Astrocyte of the spinal cord (primary cell): Measurements from ENCODE around the gene DMWD.

Experiments used
- DNase-seq: peaks from one replicate; pipeline ENCODE4 v3.0.0; 2011; ENCODE audit warnings: low read depth, low spot score
- H3K4me3 ChIP-seq: 2 replicates; pipeline ENCODE4 v1.5.1; 2011; ENCODE audit warnings: low read depth, mild to moderate bottlenecking, low read length, moderate library complexity
- in situ Hi-C: cut with HindIII; loops from 2 replicates; pipeline ENCODE4 v1.10.0; 2017; ENCODE audit warnings: low sequenced_read_pairs
- TF ChIP-seq, protein P1 (sequence below): IDR thresholded peaks from 2 replicates; pipeline ENCODE4 v1.5.1; 2012; ENCODE audit warnings: low read depth, mild to moderate bottlenecking, low read length, inconsistent platforms

DMWD gene

DNA sequence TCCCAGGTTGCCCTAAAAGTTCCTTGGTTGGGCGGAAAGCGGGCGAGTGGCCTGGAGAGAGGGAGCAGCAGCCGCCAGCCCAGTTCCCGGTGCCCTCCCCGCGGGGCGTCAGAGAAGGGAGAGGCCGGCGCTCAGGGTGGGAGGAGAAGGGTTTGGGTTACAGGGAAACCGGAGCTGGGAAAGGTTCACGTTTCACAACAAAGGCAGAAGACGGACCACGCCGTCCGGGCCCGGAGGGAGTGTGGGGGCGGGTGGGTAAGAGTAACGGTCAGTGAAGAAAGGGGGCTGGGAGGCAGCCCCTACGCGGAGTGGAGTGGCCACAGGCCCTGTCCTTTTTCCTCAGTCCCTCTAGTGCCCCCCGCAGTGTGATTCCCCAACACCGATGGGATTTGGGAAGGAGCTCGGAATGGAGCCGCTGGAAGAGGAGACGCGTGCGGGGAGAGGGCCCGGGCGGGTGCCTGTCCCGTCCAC, 25.2 kb downstream of the DMWD start:
- TF ChIP-seq, protein P1, sequence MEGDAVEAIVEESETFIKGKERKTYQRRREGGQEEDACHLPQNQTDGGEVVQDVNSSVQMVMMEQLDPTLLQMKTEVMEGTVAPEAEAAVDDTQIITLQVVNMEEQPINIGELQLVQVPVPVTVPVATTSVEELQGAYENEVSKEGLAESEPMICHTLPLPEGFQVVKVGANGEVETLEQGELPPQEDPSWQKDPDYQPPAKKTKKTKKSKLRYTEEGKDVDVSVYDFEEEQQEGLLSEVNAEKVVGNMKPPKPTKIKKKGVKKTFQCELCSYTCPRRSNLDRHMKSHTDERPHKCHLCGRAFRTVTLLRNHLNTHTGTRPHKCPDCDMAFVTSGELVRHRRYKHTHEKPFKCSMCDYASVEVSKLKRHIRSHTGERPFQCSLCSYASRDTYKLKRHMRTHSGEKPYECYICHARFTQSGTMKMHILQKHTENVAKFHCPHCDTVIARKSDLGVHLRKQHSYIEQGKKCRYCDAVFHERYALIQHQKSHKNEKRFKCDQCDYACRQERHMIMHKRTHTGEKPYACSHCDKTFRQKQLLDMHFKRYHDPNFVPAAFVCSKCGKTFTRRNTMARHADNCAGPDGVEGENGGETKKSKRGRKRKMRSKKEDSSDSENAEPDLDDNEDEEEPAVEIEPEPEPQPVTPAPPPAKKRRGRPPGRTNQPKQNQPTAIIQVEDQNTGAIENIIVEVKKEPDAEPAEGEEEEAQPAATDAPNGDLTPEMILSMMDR, result no peak
- in situ Hi-C loops, result no loop called here
- peak; percentile 88 for DNase-seq
- H3K4me3 ChIP-seq, result peak overlapping the region; percentile 75

DNA sequence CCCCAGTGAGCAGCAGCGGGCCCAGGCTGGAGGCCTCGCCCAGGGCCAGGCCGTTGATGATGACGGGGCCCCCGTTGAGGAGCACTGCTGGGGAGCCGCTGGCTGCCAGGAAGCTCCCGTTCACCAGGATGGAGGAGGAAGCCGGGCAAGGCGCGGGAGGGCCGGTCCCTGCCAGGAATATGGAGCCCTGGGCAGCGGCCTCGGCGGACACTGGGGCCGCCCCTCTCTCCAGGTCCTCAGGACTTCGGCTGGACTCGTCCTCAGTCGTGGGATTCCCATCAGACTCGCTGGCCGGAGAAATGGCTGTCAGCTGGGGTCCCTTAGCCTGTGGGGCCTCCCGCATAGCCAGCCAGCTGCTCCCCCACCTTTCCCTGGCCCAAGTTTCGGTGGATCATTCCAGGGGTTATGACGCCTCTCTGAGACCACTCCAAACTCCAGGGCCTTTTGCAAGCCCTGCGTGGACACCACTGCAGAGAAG, 25.7 kb downstream of the DMWD start:
- TF ChIP-seq, protein P1, result no peak
- H3K4me3 ChIP-seq, result peak overlapping the region; percentile 75
- peak; percentile 16 for DNase-seq
- in situ Hi-C loops, result no loop called here

GRCh38 chr19:45766296-45766868, 26.3 kb downstream of the DMWD start:
- TF ChIP-seq, protein P1, result no peak
- H3K4me3 ChIP-seq, result peak overlapping the region; percentile 75
- in situ Hi-C loops, result no loop called here
- DNase-seq, result no peak

GRCh38 chr19:45765702-45766295, 26.8 kb downstream of the DMWD start:
- in situ Hi-C loops, result no loop called here
- DNase-seq, result no peak
- TF ChIP-seq, protein P1, result no peak
- no peak overlapping the region for H3K4me3 ChIP-seq

DNA sequence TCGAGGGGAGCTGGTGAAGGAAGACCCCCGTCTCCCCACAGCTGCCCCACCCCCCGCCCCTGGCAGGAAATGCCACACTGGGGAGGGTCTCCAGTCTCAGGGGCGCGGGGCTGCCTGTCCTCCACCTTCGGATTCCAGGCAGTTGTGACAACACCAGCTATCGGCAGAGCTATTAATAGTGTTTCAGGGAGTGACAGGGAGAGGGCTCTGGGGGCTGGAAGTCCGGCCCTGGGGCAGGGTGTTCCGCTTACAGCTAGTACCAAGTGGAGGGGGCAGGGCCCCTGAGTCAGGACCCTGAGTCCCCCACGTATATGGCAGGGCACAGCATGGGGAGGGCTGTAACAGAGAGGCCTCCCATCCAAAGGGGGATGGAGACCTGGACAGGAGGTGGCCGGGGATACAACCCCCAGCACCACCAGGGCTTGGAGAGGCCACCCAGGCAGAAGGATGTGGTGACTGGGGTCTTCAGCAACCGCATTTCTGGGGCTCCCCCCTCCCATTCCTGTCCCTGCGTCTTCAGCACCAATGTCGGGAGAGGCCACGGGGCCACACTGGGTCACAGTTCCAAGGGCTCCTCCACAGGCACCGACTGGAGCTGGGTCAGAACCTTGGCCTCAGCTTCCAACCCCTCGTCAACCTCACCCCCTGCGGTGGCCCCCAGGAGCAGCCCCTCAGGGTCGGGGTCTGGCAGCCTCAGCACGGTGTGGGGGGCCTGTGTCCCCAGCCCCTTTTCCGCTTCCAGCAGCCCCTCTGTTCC, 27.5 kb downstream of the DMWD start:
- TF ChIP-seq, protein P1, result no peak
- in situ Hi-C loops, result no loop called here
- no peak for DNase-seq
- H3K4me3 ChIP-seq, result no peak overlapping the region

GRCh38 chr19:45764475-45764874, 28.2 kb downstream of the DMWD start:
- no peak for DNase-seq
- no peak overlapping the region for H3K4me3 ChIP-seq
- TF ChIP-seq, protein P1, result no peak
- in situ Hi-C loops, result no loop called here
